SJSA1 (cell line): Measurements from ENCODE around the gene USP9X. TPM values are rescaled to one million over a fixed set of nuclear protein-coding genes. Genes with fewer than 3 reads are reported as not detected.
"Not testable (repeated sequence)": the region's sequence is repeated elsewhere in the genome, so short reads cannot be mapped to it uniquely, and the experiment has no call there.

Experiments used
- DNase-seq, 2 experiments: peaks; one replicate each; pipeline ENCODE4 v3.0.0-alpha.2; 2015 to 2020; ENCODE audit warnings: low spot score in 2 of 2, low read depth in 1 of 2
- H3K27ac ChIP-seq: fragments of 250-450 bp; sonication (Bioruptor Pico); 2 replicates; pipeline ENCODE4 v1.5.1; 2020; ENCODE audit warnings: mild to moderate bottlenecking, moderate library complexity
- H3K27me3 ChIP-seq: fragments of 250-450 bp; sonication (Bioruptor Pico); replicated peaks from 2 replicates; pipeline ENCODE4 v1.5.1; 2020; ENCODE audit warnings: mild to moderate bottlenecking, moderate library complexity
- H3K36me3 ChIP-seq: fragments of 250-450 bp; sonication (Bioruptor Pico); 2 replicates; pipeline ENCODE4 v1.5.1; 2020; ENCODE audit warnings: mild to moderate bottlenecking
- H3K4me1 ChIP-seq: fragments of 250-450 bp; sonication (Bioruptor Pico); replicated peaks from 2 replicates; pipeline ENCODE4 v1.6.1; 2021; ENCODE audit warnings: mild to moderate bottlenecking
- H3K4me3 ChIP-seq: fragments of 250-450 bp; sonication (Bioruptor Pico); 2 replicates; pipeline ENCODE4 v1.5.1; 2020; ENCODE audit warnings: mild to moderate bottlenecking
- H3K9me3 ChIP-seq: fragments of 250-450 bp; sonication (Bioruptor Pico); replicated peaks from 2 replicates; pipeline ENCODE4 v1.5.1; 2020; ENCODE audit warnings: mild to moderate bottlenecking
- total RNA-seq: library from RNA; depleted of rRNA; stranded (reverse); fragments of >200 nt; shearing (Covaris generic); gene quantifications from 2 replicates; pipeline ENCODE4 v1.2.3, GENCODE V29; 2014

The USP9X gene
- total RNA-seq, 1 experiment from 2014 or later, result 51.8 TPM

DNA sequence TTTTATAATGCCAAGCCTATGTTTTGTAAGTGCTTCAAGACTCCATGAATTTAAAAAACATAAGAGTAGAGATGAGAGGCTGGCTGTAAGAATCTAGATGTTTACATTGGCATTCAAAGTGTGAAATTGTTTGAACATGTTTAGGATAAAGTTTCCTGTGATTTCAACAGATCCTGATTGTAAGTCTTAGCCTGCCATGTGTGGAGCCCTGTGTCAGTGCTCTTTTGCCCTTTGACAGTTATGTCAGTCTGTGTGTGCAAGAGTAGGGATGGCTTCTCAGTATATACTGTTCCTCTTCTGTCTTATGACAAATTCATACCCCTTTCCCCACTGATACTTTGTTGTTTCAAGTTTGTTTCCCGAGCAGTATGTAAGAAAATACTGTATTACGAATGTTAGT is 68.2 kb downstream of the USP9X start:
- no peak overlapping the region for H3K27ac ChIP-seq
- H3K4me3 ChIP-seq, result no peak overlapping the region
- H3K4me1 ChIP-seq, result peaks cover 9% of the 10 kb centered on the region
- H3K9me3 ChIP-seq, result no peaks in the 10 kb centered on the region
- no peaks in the 10 kb centered on the region for H3K27me3 ChIP-seq
- H3K36me3 ChIP-seq, result peaks cover 41% of the 10 kb centered on the region
- no peak for DNase-seq

DNA sequence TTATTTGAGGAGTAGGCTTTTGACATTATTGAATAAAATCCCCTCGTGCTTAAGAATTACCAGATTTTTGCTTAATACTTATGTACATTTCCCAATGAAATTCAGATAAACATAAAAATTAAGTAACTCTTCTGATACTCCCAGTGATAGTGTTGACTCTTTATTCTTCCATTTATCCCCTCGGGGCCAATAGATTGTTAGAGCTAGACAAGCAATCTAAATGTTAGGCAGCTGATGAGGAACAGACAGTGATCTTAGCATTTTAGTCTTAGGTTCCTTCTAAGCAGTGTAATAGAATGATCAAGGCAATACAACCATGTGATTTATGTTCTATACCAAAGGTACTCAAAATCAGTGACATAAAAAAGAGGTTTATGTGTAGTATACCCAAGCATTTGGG is 68.7 kb downstream of the USP9X start:
- H3K36me3 ChIP-seq, result peaks cover 37% of the 10 kb centered on the region
- no peak for DNase-seq
- no peaks in the 10 kb centered on the region for H3K27me3 ChIP-seq
- no peak overlapping the region for H3K27ac ChIP-seq
- no peaks in the 10 kb centered on the region for H3K9me3 ChIP-seq
- peaks cover 3% of the 10 kb centered on the region for H3K4me1 ChIP-seq
- H3K4me3 ChIP-seq, result no peak overlapping the region

DNA sequence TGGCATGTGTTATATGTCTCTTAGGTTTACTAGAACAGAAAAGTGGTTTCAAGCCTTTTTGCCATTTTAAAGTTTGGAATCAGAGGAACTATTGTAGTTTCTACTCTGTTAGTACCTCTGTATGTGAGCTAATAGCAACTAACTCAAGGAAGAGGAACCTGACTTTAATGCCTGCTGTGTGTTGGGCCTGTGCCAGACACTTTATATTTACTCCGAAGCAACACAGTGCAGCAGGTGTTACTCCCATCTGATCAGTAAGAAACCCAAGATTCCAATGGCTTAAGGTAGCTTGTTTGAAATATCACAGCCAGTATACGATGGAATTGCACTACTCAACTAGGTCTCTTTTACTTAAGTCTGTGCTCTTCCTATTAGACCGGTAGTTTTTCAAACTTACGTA is 79.2 kb downstream of the USP9X start:
- Histone ChIP-seq H3K27me3 (no peaks in the 10 kb centered on the region), H3K9me3 (no peaks in the 10 kb centered on the region)

DNA sequence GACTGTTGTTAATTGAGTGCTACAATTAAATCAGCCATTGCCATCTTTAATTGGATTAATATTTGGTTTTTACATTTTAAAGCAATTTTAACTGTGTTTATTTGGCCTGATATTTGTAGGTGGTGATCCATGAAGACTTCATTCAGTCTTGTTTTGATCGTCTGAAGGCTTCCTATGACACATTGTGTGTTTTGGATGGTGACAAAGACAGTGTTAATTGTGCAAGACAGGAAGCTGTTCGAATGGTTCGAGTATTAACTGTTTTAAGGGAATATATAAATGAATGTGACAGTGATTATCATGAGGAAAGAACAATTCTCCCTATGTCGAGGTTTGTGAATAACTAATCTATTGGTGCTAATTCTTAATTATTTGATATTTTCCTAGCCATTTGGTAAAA is 82.6 kb downstream of the USP9X start:
- peaks cover 29% of the 10 kb centered on the region for H3K36me3 ChIP-seq
- H3K4me3 ChIP-seq, result no peak overlapping the region
- no peaks in the 10 kb centered on the region for H3K9me3 ChIP-seq
- no peaks in the 10 kb centered on the region for H3K4me1 ChIP-seq
- DNase-seq, result no peak
- no peak overlapping the region for H3K27ac ChIP-seq
- no peaks in the 10 kb centered on the region for H3K27me3 ChIP-seq

More for the DNA sequence above, 79.2 kb downstream of the USP9X start:
- H3K36me3 ChIP-seq, result peaks cover 23% of the 10 kb centered on the region
- no peak overlapping the region for H3K4me3 ChIP-seq
- no peak for DNase-seq
- no peak overlapping the region for H3K27ac ChIP-seq
- H3K4me1 ChIP-seq, result no peaks in the 10 kb centered on the region

DNA sequence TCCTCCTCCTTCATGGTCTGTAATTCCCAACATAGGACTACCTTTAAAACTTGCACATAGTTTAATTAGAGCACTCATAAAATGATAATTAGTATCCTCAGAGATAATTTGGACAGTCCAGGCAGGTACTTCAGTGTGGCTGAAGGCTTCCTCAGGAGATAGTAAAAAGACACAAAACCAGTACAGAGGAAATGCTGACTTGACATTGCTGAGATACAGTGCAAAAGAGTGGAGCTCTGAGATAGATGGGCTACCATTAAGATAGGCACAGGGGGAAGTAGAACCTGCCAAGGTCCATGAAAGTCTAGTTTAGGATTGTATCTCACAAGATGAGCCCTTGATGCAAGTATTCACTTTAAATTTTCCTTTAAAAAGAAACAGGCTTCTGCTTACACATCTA is 91.0 kb downstream of the USP9X start:
- peaks cover 16% of the 10 kb centered on the region for H3K36me3 ChIP-seq
- H3K4me1 ChIP-seq, result no peaks in the 10 kb centered on the region
- H3K27ac ChIP-seq, result no peak overlapping the region
- no peaks in the 10 kb centered on the region for H3K27me3 ChIP-seq
- H3K9me3 ChIP-seq, result no peaks in the 10 kb centered on the region
- no peak overlapping the region for H3K4me3 ChIP-seq
- no peak for DNase-seq

DNA sequence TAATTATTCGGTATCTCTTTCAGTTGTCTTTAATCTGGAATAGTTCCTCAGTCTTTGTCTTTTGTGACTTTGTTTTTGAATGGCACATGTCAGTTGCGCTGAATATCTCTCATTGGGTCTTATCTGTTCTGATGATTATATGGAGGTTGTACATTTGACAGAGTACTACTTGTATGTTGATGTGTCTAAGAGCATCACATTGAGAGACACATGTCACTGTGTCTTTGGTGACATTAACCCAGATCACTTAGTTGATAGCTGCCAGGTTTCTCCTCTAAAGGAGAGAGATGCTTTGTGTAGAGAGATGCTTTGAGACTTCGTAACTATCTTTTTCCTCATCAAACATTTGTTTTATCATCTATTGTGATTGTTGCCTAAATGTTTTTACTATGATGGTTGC is 92.1 kb downstream of the USP9X start:
- H3K27me3 ChIP-seq, result no peaks in the 10 kb centered on the region
- no peak for DNase-seq
- no peak overlapping the region for H3K4me3 ChIP-seq
- H3K4me1 ChIP-seq, result no peaks in the 10 kb centered on the region
- H3K9me3 ChIP-seq, result no peaks in the 10 kb centered on the region
- H3K36me3 ChIP-seq, result peaks cover 15% of the 10 kb centered on the region
- H3K27ac ChIP-seq, result no peak overlapping the region

DNA sequence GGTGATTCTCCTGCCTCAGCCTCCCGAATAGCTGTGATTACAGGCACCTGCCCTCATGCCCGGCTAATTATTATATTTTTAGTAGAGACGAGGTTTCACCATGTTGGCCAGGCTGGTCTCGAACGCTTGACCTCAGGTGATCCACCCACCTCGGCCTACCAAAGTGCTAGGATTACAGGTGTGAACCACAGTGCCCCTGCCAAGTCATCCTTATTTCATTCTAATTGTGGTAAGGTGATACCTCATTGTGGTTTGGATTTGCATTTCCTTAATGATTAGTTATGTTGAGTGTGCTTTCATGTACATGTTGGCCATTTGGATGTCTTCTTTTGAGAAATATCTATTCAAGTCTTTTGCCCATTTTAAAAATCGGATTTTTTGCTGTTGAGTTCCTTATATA is 93.0 kb downstream of the USP9X start:
- peaks cover 12% of the 10 kb centered on the region; the same call in 1 of the 2 replicates for H3K36me3 ChIP-seq
- H3K27ac ChIP-seq, result no peak overlapping the region
- H3K4me1 ChIP-seq, result no peaks in the 10 kb centered on the region
- no peak overlapping the region for H3K4me3 ChIP-seq
- H3K27me3 ChIP-seq, result no peaks in the 10 kb centered on the region
- DNase-seq, result no peak
- H3K9me3 ChIP-seq, result no peaks in the 10 kb centered on the region

DNA sequence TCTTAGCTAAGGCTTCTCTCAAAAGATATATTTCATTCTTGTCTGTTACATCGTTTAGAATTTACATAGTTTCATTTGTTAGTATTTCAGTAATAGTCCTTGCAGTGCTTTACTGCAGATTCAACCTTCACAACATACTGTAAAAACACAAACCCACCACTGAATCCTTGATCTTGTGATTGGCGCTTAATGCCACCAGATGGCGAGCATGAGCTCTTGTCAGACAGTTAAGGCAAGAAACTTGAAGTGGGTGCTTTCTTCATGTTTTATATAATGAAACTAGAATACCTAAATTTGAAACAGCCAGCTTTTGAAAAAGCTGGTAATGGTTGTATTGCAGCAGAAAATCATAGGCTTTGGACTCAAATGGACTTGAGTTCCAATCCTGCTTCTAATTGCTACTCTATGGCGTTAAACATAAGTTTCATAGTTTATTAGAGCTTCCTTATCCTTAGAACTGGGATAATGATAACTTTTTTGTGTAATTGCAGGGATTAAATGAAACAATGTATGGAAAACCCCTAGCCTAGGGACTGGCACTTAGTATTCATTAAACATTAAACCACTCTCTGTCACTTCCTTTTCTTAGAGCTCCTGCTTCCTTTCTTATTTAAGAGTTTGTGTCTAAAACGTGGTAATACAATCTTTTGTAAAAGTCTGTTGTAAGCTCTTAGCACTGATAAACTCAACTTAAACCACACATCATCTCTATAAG is 95.1 kb downstream of the USP9X start:
- Histone ChIP-seq H3K4me1 (no peaks in the 10 kb centered on the region), H3K4me3 (no peak overlapping the region), H3K27me3 (no peaks in the 10 kb centered on the region), H3K9me3 (no peaks in the 10 kb centered on the region), H3K27ac (no peak overlapping the region), H3K36me3 (peaks cover 10% of the 10 kb centered on the region)
- peak; percentile 14 to 37 for DNase-seq

DNA sequence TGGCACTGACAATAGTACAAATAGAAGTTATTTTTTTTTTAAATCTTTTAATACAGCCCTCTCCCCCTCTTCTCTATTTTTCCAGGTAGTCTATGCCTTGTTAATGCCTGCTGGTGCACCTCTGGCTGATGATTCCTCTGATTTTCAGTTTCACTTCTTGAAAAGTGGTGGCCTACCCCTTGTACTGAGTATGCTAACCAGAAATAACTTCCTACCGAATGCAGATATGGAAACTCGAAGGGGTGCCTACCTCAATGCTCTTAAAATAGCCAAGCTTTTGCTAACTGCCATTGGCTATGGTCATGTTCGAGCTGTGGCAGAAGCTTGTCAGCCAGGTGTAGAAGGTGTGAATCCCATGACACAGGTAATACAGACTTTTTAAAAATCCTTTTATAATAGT is 99.1 kb downstream of the USP9X start:
- Histone ChIP-seq H3K9me3 (no peaks in the 10 kb centered on the region), H3K4me3 (no peak overlapping the region), H3K27ac (no peak overlapping the region), H3K36me3 (peaks cover 12% of the 10 kb centered on the region), H3K4me1 (no peaks in the 10 kb centered on the region), H3K27me3 (no peaks in the 10 kb centered on the region)
- no peak for DNase-seq

DNA sequence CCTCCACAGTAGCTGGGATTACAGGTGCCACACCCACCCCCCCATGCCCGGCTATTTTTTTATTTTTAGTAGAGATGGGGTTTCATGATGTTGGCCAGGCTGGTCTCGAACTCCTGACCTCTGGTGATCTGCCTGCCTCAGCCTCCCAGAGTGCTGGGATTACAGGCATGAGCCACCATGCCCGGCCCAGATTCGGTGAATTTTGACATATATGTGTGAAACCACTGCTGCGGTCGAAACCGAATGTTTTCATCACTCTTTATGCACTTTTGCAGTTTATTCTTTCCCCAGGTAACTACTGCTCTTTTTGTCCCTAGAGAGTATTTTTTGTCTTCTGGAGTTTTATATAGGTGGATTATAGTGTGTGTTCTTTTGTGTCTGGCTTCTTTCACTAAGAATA is 101.7 kb downstream of the USP9X start:
- H3K4me3 ChIP-seq, H3K27ac ChIP-seq, H3K27me3 ChIP-seq, H3K4me1 ChIP-seq, H3K9me3 ChIP-seq, DNase-seq: not testable (repeated sequence)
- H3K36me3 ChIP-seq, result peaks cover 21% of the 10 kb centered on the region

DNA sequence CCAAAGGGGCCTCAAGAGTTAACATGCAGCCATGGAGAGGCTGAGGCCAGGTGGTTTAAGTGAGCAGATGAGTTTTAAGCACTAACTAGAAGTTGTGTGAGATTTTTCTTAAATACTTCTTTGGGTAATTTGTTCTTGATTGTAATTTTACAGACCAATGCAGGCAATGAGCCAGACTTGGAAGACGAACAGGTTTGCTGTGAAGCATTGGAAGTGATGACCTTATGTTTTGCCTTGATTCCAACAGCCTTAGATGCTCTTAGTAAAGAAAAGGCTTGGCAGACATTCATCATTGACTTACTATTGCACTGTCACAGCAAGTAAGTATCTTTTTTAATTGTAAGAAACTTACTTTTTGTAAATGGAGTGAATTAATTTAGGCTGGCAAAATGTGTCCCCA is 103.9 kb downstream of the USP9X start:
- H3K36me3 ChIP-seq, result peaks cover 26% of the 10 kb centered on the region
- H3K27me3 ChIP-seq, result no peaks in the 10 kb centered on the region
- no peak for DNase-seq
- no peak overlapping the region for H3K4me3 ChIP-seq
- H3K4me1 ChIP-seq, result no peaks in the 10 kb centered on the region
- no peak overlapping the region for H3K27ac ChIP-seq
- H3K9me3 ChIP-seq, result no peaks in the 10 kb centered on the region

DNA sequence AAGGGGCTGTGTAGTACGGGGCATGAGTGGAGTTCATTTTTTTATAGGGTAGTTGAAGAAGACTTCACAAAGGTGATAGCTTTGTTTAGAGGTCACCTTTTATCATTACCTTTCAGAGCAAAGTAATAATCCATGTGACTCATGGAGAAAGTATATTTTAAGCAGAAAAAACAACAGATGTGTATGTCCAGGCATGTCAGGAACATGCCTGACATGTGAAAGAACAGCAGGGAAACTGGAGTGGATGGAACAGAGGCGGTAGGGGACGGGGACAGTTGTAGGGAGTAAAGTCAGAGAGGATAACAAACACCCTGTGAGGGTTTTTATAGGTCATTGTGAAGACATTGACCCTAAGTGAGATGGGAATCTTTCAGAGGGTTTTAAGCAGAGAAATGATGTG is 107.6 kb downstream of the USP9X start:
- no peak overlapping the region for H3K4me3 ChIP-seq
- peaks cover 22% of the 10 kb centered on the region for H3K36me3 ChIP-seq
- no peaks in the 10 kb centered on the region for H3K4me1 ChIP-seq
- no peaks in the 10 kb centered on the region for H3K9me3 ChIP-seq
- no peak overlapping the region for H3K27ac ChIP-seq
- no peak for DNase-seq
- no peaks in the 10 kb centered on the region for H3K27me3 ChIP-seq

DNA sequence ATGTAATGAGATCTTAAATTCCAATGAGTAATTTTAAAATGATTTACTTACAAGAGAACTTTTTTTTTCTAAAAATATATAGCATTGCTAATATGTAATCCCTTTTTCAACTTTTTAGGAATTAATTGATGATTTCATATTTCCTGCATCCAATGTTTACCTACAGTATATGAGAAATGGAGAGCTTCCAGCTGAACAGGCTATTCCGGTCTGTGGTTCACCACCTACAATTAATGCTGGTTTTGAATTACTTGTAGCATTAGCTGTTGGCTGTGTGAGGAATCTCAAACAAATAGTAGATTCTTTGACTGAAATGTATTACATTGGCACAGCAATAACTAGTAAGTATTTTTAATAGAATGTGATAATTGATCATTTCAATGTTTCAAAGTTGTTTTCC is 113.2 kb downstream of the USP9X start:
- Histone ChIP-seq H3K27ac (no peak overlapping the region), H3K4me1 (no peaks in the 10 kb centered on the region), H3K27me3 (no peaks in the 10 kb centered on the region), H3K36me3 (peaks cover 18% of the 10 kb centered on the region), H3K9me3 (no peaks in the 10 kb centered on the region), H3K4me3 (no peak overlapping the region)
- no peak for DNase-seq

DNA sequence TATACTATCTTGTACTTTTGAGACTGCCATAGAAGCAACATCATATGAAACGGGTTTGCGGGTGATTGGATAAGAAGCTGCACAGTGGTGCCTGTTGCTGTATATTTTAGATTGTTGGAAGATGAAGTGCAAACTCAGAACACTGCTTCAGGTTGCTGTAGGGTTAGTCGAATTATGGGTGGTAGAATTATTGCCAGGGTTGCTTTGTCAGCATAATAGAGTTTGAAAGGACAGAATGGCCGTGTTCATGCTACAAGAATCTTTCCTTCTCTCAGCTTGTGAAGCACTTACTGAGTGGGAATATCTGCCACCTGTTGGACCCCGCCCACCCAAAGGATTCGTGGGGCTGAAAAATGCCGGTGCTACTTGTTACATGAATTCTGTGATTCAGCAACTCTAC is 115.5 kb downstream of the USP9X start:
- Histone ChIP-seq H3K4me3 (no peak overlapping the region), H3K4me1 (no peaks in the 10 kb centered on the region), H3K36me3 (peaks cover 18% of the 10 kb centered on the region), H3K27me3 (no peaks in the 10 kb centered on the region), H3K27ac (no peak overlapping the region), H3K9me3 (no peaks in the 10 kb centered on the region)
- no peak for DNase-seq

DNA sequence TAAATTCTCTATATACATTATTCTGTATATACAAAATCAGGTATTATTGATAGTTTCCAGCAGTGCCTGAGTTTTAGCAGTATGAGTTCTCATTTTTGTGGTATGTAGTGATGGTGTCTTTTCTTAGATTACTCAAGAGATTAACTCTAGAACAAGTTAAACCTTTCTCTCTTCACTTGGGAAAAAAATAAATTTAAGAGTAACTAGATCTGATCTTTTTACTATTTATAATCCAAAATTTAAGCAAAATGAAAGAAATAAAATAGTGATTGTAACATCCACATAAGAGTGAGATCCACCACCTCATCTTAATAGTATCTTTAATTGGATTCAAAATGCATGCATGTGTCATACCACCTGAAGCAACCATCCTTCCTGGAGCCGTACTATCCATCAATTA is 124.6 kb downstream of the USP9X start:
- Histone ChIP-seq H3K9me3 (no peaks in the 10 kb centered on the region), H3K4me1 (no peaks in the 10 kb centered on the region), H3K27me3 (no peaks in the 10 kb centered on the region), H3K27ac (no peak overlapping the region), H3K36me3 (peaks cover 8% of the 10 kb centered on the region; the same call in 1 of the 2 replicates), H3K4me3 (no peak overlapping the region)
- no peak for DNase-seq
